ENCODE data around the gene B3GALT6.
"Not testable (repeated sequence)": the region's sequence is repeated elsewhere in the genome, so short reads cannot be mapped to it uniquely, and the experiment has no call there.

B3GALT6 gene

DNA sequence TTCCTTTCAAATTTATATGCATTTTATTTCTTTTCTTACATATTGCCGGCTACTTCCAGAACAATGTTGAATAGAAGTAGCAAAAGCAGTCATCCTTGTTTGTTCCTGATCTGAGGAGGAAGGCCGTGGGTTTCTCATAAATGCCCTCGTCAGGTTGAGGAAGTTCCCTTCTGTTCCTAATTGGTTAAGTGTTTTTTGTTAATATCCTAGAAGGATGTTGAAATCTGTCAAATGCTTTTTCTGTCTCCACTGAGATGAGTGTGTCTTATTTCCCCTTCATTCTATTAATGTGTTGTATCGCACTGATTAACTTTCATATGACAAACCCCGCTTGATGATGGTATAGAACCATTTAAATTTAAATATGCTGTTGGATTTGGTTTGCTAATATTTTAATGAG lies 42.9 kb upstream of the B3GALT6 start:
- CTCF ChIA-PET, result no interaction called here
- no peak for TF ChIP-seq CTBP1 (IDR thresholded peaks at IDR 0.05; ENCODE audit: borderline replicate concordance)
- TF ChIP-seq SP1 (IDR thresholded peaks at IDR 0.05), result no peak
- TF ChIP-seq ZNF384 (IDR thresholded peaks at IDR 0.05), result no peak
- TF ChIP-seq, protein P1, sequence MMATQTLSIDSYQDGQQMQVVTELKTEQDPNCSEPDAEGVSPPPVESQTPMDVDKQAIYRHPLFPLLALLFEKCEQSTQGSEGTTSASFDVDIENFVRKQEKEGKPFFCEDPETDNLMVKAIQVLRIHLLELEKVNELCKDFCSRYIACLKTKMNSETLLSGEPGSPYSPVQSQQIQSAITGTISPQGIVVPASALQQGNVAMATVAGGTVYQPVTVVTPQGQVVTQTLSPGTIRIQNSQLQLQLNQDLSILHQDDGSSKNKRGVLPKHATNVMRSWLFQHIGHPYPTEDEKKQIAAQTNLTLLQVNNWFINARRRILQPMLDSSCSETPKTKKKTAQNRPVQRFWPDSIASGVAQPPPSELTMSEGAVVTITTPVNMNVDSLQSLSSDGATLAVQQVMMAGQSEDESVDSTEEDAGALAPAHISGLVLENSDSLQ (IDR thresholded peaks at IDR 0.05), result no peak
- no peak for TF ChIP-seq HDGF (IDR thresholded peaks at IDR 0.05; ENCODE audit: borderline replicate concordance)
- no peak for TF ChIP-seq NFRKB (IDR thresholded peaks at IDR 0.05)
- no peak for TF ChIP-seq TARDBP (IDR thresholded peaks at IDR 0.05)
- TF ChIP-seq FOXA1 (IDR thresholded peaks at IDR 0.05), result no peak
- no peak for TF ChIP-seq ARNT (IDR thresholded peaks at IDR 0.05)
- TF ChIP-seq BHLHE40 (IDR thresholded peaks at IDR 0.05; ENCODE audit: borderline replicate concordance), result no peak
- no peak for TF ChIP-seq SUZ12 (IDR thresholded peaks at IDR 0.05)
- TF ChIP-seq FOXK2 (IDR thresholded peaks at IDR 0.05), result no peak
- TF ChIP-seq L3MBTL2 (conservative IDR thresholded peaks at IDR 0.05), result no peak
- no peak for DNase-seq (ENCODE audit: extremely low spot score)
- POLR2A ChIA-PET, result no interaction called here

DNA sequence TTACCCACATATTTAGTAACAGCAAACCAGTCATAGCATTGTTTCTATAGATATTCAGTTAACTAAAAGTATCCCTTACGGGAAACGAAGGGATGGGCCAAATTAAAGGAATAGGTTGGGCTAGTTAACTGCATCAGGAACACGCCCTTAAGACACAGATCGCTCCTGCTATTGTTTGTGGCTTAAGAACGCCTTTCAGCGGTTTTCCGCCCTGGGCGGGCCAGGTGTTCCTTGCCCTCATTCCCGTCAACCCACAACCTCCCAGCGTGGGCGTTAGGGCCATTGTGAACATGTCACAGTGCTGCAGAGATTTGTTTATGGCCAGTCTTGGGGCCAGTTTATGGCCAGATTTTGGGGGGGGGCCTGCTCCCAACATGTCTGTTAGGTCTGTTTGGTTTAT lies 40.3 kb upstream of the B3GALT6 start:
- no peak for DNase-seq (ENCODE audit: extremely low spot score)
- TF ChIP-seq SP1 (IDR thresholded peaks at IDR 0.05), result no peak
- TF ChIP-seq, protein P1 (IDR thresholded peaks at IDR 0.05), result no peak
- no peak for TF ChIP-seq L3MBTL2 (conservative IDR thresholded peaks at IDR 0.05)
- no peak for TF ChIP-seq BHLHE40 (IDR thresholded peaks at IDR 0.05; ENCODE audit: borderline replicate concordance)
- TF ChIP-seq FOXK2 (IDR thresholded peaks at IDR 0.05), result no peak
- no peak for TF ChIP-seq CTBP1 (IDR thresholded peaks at IDR 0.05; ENCODE audit: borderline replicate concordance)
- CTCF ChIA-PET, result no interaction called here
- POLR2A ChIA-PET, result no interaction called here

DNA sequence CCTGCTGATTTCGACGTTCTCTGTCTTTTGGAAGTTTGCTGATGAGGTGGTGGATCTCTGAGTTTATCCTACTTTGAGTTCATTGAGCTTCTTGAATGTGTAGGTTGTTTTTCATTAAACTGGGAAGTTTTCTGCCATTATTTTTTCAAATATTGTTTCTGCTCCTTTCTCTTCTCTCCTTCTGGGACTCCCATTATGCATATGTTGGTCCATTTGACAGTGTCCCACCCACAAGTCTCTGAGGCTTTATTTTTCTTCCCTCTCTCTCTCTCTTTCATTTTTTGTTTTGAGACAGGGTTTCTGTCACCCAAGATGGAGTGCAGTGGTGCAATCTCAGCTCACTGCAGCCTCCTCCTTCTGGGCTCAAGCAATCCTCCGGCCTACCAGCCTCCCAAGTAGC lies 37.3 kb upstream of the B3GALT6 start:
- CTCF ChIA-PET, result no interaction called here
- TF ChIP-seq SUZ12 (IDR thresholded peaks at IDR 0.05) (no peak), HDGF (IDR thresholded peaks at IDR 0.05; ENCODE audit: borderline replicate concordance) (no peak), L3MBTL2 (conservative IDR thresholded peaks at IDR 0.05) (no peak)
- TF ChIP-seq, protein P1 (IDR thresholded peaks at IDR 0.05), result no peak
- POLR2A ChIA-PET, result no interaction called here
- DNase-seq (ENCODE audit: extremely low spot score), result no peak

DNA sequence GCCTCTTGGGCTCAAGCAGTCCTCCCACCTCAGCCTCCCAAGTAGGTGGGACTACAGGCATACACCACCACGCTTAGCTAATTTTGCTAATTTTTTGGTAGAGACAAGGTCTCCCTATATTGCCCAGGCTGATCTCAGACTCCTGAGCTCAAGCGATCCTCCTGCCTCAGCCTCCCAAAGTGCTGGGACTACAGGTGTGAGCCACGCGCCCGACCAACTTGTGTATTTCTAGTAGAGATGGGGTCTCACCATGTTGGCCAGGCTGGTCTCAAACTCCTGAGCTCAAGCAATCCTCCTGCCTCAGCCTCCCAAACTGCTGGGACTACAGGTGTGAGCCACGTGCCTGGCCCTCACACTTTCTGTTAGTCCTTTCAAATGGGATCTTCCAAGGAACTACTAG lies 36.3 kb upstream of the B3GALT6 start:
- DNase-seq (ENCODE audit: extremely low spot score); POLR2A ChIA-PET; CTCF ChIA-PET: not testable (repeated sequence)

DNA sequence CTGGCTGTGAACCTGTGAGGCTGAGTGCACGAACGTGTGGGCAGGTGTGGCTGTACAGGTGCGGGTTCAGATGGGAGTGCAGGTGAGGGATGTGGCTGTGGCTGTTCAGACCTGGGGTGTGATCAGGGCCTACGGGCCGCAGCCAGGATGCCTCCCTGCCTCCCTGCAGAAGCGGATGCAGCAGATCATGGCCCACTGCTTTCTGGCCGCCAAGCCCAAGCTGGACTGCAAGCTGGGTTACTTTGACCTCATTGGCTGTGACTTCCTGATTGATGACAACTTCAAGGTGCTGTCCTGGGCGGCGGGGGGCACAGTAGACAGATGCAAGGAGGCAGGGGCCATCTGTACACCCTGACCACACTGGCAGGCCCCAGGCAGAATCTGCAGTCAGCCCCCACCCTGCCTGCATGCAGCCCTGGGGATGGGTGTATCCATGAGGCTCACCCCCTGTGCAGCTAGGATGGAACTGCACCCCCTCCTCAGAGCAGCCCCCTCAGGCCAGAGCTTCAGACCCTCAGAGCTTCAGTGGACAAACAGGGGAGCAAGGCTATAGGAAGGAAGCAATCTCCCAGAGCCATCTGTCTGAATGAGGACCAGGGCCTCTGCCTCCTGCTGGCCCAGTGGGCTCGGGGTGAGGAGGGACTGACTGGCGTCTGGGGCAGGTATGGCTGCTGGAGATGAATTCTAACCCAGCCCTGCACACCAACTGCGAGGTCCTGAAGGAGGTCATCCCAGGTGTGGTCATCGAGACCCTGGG lies 35.4 kb upstream of the B3GALT6 start:
- ChIA-PET POLR2A (no interaction called here), CTCF (no interaction called here)
- DNase-seq (ENCODE audit: extremely low spot score), result no peak
- TF ChIP-seq ELF4 (IDR thresholded peaks at IDR 0.05) (no peak), SP1 (IDR thresholded peaks at IDR 0.05) (no peak), SUZ12 (IDR thresholded peaks at IDR 0.05) (no peak), BHLHE40 (IDR thresholded peaks at IDR 0.05; ENCODE audit: borderline replicate concordance) (no peak), L3MBTL2 (conservative IDR thresholded peaks at IDR 0.05) (no peak), FOXK2 (IDR thresholded peaks at IDR 0.05) (no peak), ZNF384 (IDR thresholded peaks at IDR 0.05) (no peak), LEF1 (IDR thresholded peaks at IDR 0.05; ENCODE audit: borderline replicate concordance) (no peak), CTBP1 (IDR thresholded peaks at IDR 0.05; ENCODE audit: borderline replicate concordance) (no peak), FOXM1 (IDR thresholded peaks at IDR 0.05; ENCODE audit: borderline replicate concordance) (no peak), ARNT (IDR thresholded peaks at IDR 0.05) (no peak), TARDBP (IDR thresholded peaks at IDR 0.05) (no peak), NFRKB (IDR thresholded peaks at IDR 0.05) (no peak), HDGF (IDR thresholded peaks at IDR 0.05; ENCODE audit: borderline replicate concordance) (no peak), FOXA1 (IDR thresholded peaks at IDR 0.05) (no peak)
- TF ChIP-seq, protein P1 (IDR thresholded peaks at IDR 0.05), result no peak

DNA sequence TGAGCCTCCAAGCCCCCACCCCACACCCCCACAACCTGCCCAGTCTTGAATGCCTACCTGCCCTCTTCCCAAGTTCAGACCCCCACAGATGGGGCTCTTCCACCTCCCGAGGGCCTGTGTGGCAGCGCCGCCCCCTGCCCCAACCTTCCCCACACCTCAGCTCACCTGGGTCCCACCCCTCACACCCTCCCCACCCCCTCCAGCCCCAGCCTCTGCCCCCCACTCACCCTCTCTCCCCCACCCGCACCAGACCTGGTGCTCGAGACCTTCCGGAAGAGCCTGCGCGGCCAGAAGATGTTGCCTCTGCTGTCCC lies 34.9 kb upstream of the B3GALT6 start:
- no peak for TF ChIP-seq L3MBTL2 (conservative IDR thresholded peaks at IDR 0.05)
- no peak for TF ChIP-seq BHLHE40 (IDR thresholded peaks at IDR 0.05; ENCODE audit: borderline replicate concordance)
- no peak for TF ChIP-seq LEF1 (IDR thresholded peaks at IDR 0.05; ENCODE audit: borderline replicate concordance)
- TF ChIP-seq, protein P1 (IDR thresholded peaks at IDR 0.05), result no peak
- TF ChIP-seq ELF4 (IDR thresholded peaks at IDR 0.05), result no peak
- TF ChIP-seq SP1 (IDR thresholded peaks at IDR 0.05), result no peak
- TF ChIP-seq HDGF (IDR thresholded peaks at IDR 0.05; ENCODE audit: borderline replicate concordance), result no peak
- no peak for TF ChIP-seq NFRKB (IDR thresholded peaks at IDR 0.05)
- TF ChIP-seq FOXA1 (IDR thresholded peaks at IDR 0.05), result no peak
- no peak for TF ChIP-seq CTBP1 (IDR thresholded peaks at IDR 0.05; ENCODE audit: borderline replicate concordance)
- TF ChIP-seq ZNF384 (IDR thresholded peaks at IDR 0.05), result no peak
- TF ChIP-seq SUZ12 (IDR thresholded peaks at IDR 0.05), result no peak
- no peak for TF ChIP-seq ARNT (IDR thresholded peaks at IDR 0.05)
- no peak for TF ChIP-seq FOXM1 (IDR thresholded peaks at IDR 0.05; ENCODE audit: borderline replicate concordance)
- no peak for TF ChIP-seq TARDBP (IDR thresholded peaks at IDR 0.05)
- no peak for TF ChIP-seq FOXK2 (IDR thresholded peaks at IDR 0.05)
- POLR2A ChIA-PET, result no interaction called here
- CTCF ChIA-PET, result no interaction called here
- no peak for DNase-seq (ENCODE audit: extremely low spot score)

Data from HEK293T (cell line).